Thyroid gland (tissue), 4 donors: Measurements from ENCODE around the gene ARHGEF28.

Experiments
- POLR2A ChIP-seq, 2 donors: fragments of 450-650 bp; IDR thresholded peaks; one replicate each; pipeline ENCODE4 v1.6.1; 2017; ENCODE audit warnings: antibody characterized with exemption in 2 of 2, mild to moderate bottlenecking in 2 of 2, moderate library complexity in 1 of 2
- TF ChIP-seq, protein P1 (sequence below), 6 experiments: fragments of 200-600 bp in 3 of 6; fragments of 450-650 bp in 3 of 6; sonication (generic) in 3 of 6; IDR thresholded peaks; one replicate each; pipeline ENCODE4 v1.5.1; 2016 to 2019; ENCODE audit warnings: antibody characterized with exemption in 6 of 6, mild to moderate bottlenecking in 2 of 6, inconsistent platforms in 1 of 6, moderate library complexity in 1 of 6

- TF ChIP-seq, protein P1, sequence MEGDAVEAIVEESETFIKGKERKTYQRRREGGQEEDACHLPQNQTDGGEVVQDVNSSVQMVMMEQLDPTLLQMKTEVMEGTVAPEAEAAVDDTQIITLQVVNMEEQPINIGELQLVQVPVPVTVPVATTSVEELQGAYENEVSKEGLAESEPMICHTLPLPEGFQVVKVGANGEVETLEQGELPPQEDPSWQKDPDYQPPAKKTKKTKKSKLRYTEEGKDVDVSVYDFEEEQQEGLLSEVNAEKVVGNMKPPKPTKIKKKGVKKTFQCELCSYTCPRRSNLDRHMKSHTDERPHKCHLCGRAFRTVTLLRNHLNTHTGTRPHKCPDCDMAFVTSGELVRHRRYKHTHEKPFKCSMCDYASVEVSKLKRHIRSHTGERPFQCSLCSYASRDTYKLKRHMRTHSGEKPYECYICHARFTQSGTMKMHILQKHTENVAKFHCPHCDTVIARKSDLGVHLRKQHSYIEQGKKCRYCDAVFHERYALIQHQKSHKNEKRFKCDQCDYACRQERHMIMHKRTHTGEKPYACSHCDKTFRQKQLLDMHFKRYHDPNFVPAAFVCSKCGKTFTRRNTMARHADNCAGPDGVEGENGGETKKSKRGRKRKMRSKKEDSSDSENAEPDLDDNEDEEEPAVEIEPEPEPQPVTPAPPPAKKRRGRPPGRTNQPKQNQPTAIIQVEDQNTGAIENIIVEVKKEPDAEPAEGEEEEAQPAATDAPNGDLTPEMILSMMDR (IDR thresholded peaks at IDR 0.05) = no peak
- TF ChIP-seq POLR2A (IDR thresholded peaks at IDR 0.05) = peak in 1 of 2 donors; percentile 70
Observed at GRCh38 chr5:73728493-73729273, 102.7 kb downstream of the ARHGEF28 start.
